GM12875 (cell line): Measurements from ENCODE around the gene DOCK10.

Experiments
- H3K4me3 ChIP-seq: one replicate; pipeline ENCODE4 v1.5.1; 2011; ENCODE audit warnings: low read depth, low read length, control low read depth
- CTCF ChIP-seq: IDR thresholded peaks from 2 replicates; pipeline ENCODE4 v1.5.1; 2011; ENCODE audit warnings: low read depth, mild to moderate bottlenecking, control low read depth, inconsistent platforms, low read length, moderate library complexity, borderline replicate concordance; ENCODE audit not compliant: insufficient read depth

Gene DOCK10

GRCh38 chr2:225042800-225043167 is 516 bp upstream of the DOCK10 start:
- peak overlapping the region; percentile 88 for H3K4me3 ChIP-seq

GRCh38 chr2:225041207-225041850 is 939 bp downstream of the DOCK10 start:
- H3K4me3 ChIP-seq = peak overlapping the region; percentile 88
- TF ChIP-seq CTCF = no peak

More at GRCh38 chr2:225042800-225043167, 516 bp upstream of the DOCK10 start:
- no peak for TF ChIP-seq CTCF

- peak overlapping the region; percentile 88 for H3K4me3 ChIP-seq
- TF ChIP-seq CTCF = no peak
These were observed 1.4 kb downstream of the DOCK10 start for GRCh38 chr2:225040856-225041206.

GRCh38 chr2:225040142-225040541 is 2.1 kb downstream of the DOCK10 start:
- no peak for TF ChIP-seq CTCF
- H3K4me3 ChIP-seq = no peak overlapping the region

GRCh38 chr2:225038231-225038523 is 4.1 kb downstream of the DOCK10 start:
- TF ChIP-seq CTCF = no peak
- H3K4me3 ChIP-seq = peak overlapping the region; percentile 19

GRCh38 chr2:225037415-225038230 is 4.6 kb downstream of the DOCK10 start:
- no peak for TF ChIP-seq CTCF
- H3K4me3 ChIP-seq = peak overlapping the region; percentile 19

GRCh38 chr2:225036431-225036830 is 5.8 kb downstream of the DOCK10 start:
- H3K4me3 ChIP-seq = no peak overlapping the region
- TF ChIP-seq CTCF = no peak
